ENCODE measurements around the gene GLI2. TPM values are rescaled to one million over a fixed set of nuclear protein-coding genes. Genes with fewer than 3 reads are reported as not detected.

The GLI2 gene
- total and polyA plus RNA-seq, 12 donors = 0.37 to 1.7 (median 1.0) TPM

DNA sequence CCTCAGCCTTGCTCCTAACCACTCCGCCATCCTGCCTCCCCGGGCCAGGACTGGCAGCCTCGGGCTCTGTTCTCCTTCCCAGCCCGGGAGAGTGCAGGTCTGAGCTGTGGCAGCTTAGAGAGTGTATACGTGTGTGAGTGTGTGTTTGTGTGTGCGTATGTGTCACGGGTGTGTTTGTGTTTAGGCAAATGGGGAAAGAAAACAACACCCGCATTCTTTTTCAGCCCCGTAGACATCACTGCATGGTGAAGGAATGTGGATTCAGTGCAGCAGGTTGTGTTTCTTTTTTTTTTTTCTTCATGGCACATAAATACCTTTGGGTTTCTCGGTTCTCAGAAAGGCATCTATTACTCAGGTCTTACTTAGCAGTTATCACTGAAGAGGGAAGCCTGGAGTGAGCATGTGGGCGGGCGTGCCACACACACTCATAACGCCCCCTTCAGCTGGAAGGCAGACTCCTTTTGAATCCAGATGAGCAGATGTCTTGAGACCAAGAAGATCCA, 44.2 kb downstream of the GLI2 start:
- Histone ChIP-seq H3K27ac (no peak overlapping the region), H3K4me3 (no peak overlapping the region), H3K27me3 (peaks cover 0 to 32% (median 6%) of the 10 kb centered on the region in 7 donors), H3K36me3 (no peaks in the 10 kb centered on the region), H3K4me1 (peaks cover 0 to 19% (median 10%) of the 10 kb centered on the region in 9 donors), H3K9me3 (no peaks in the 10 kb centered on the region)
- ATAC-seq (no peak), DNase-seq (peak in 1 of 2 donors; percentile 1)
- WGBS, 2 donors = 61 to 62% methylated on average over 13 of the region's 13 CpGs
- TF ChIP-seq, protein P1, sequence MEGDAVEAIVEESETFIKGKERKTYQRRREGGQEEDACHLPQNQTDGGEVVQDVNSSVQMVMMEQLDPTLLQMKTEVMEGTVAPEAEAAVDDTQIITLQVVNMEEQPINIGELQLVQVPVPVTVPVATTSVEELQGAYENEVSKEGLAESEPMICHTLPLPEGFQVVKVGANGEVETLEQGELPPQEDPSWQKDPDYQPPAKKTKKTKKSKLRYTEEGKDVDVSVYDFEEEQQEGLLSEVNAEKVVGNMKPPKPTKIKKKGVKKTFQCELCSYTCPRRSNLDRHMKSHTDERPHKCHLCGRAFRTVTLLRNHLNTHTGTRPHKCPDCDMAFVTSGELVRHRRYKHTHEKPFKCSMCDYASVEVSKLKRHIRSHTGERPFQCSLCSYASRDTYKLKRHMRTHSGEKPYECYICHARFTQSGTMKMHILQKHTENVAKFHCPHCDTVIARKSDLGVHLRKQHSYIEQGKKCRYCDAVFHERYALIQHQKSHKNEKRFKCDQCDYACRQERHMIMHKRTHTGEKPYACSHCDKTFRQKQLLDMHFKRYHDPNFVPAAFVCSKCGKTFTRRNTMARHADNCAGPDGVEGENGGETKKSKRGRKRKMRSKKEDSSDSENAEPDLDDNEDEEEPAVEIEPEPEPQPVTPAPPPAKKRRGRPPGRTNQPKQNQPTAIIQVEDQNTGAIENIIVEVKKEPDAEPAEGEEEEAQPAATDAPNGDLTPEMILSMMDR (IDR thresholded peaks at IDR 0.05) = no peak
- intact Hi-C loops (cut with DNase I) = loop anchor here in 1 of 10 donors (10.0 kb wide), 1 partner anchor 85 kb away; no protein-coding TSS in a partner anchor

DNA sequence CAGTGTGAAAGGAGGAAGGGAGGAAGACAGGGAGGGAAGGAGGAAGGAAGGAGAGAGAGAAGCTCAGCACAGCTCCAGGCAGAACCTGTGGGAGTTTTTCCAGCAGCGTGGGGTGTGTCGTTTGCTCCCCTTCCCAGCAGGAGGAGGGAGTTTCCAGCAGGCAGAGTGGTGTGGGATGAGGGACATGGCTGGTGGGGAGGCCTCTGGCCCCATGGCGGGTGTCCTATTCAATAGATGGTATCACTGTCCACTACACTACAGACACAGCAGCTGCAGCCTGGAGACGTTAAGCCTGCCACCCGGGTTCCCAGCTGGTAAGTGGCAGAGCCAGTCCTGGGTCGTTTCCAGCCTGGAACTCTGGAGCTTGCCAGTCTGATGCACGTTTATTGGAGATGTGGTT, 44.7 kb downstream of the GLI2 start:
- DNase-seq (peak in 1 of 2 donors; percentile 8), ATAC-seq (no peak)
- Histone ChIP-seq H3K27me3 (peaks cover 0 to 34% (median 6%) of the 10 kb centered on the region in 7 donors), H3K4me1 (peaks cover 0 to 22% (median 10%) of the 10 kb centered on the region in 9 donors), H3K36me3 (no peaks in the 10 kb centered on the region), H3K27ac (no peak overlapping the region), H3K9me3 (no peaks in the 10 kb centered on the region), H3K4me3 (no peak overlapping the region)
- WGBS, 2 donors = 45 to 53% methylated on average over 7 of the region's 7 CpGs
- TF ChIP-seq, protein P1 (IDR thresholded peaks at IDR 0.05) = no peak
- intact Hi-C loops (cut with DNase I) = no loop called here

DNA sequence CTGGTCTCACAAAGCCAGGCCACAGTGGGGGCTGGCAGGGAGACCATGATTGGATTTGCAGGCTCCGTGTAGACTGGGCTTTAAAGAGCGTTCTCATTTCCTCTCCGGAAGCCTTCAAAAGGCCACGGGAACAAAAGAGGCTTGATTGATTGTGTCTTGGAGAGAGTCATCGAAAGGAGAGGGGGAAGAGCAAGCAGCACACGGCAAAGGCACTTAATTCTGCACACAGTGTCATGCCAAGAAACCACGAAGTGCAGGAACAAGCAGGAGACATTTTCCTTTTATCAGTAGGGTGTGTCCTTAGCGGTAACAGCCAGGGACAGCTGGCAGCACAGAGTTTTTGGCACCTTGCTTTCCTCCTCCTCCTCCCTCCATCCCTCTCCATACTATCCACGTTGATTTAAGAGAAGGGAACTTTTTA, 47.7 kb downstream of the GLI2 start:
- Histone ChIP-seq H3K9me3 (no peaks in the 10 kb centered on the region), H3K27ac (no peak overlapping the region), H3K4me3 (no peak overlapping the region), H3K36me3 (no peaks in the 10 kb centered on the region), H3K27me3 (peaks cover 0 to 19% (median 0%) of the 10 kb centered on the region in 7 donors), H3K4me1 (peaks cover 0 to 37% (median 10%) of the 10 kb centered on the region in 9 donors)
- ATAC-seq = peak in 5 of 8 donors; percentile 26 to 52 (median 28)
- 10 to 13% methylated on average over 9 of the region's 9 CpGs for WGBS, 2 donors
- no peak for DNase-seq
- intact Hi-C loops (cut with DNase I) = no loop called here
- TF ChIP-seq, protein P1 (IDR thresholded peaks at IDR 0.05) = no peak

DNA sequence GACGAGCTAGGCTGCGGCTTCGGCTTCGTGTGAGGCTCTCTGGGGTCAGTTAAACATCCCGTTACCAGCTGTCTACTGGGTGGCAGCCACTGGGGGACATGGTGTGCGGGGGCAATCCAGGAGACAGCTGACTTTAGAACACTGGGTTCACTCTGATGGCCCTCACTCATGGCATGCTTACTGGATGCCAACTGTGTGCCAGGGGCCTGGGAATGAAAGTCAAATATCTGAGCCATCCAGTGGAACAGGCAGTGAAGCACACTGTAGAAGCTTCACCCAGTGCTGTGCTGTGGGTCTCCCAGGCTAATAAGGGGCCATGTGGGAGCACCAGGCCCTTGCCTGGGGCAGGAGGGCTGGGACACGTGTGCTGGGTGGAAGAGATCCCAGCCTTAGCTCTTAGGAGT, 48.3 kb downstream of the GLI2 start:
- TF ChIP-seq, protein P1 (IDR thresholded peaks at IDR 0.05) = no peak
- intact Hi-C loops (cut with DNase I) = no loop called here
- Histone ChIP-seq H3K4me1 (peaks cover 0 to 37% (median 10%) of the 10 kb centered on the region in 9 donors), H3K36me3 (no peaks in the 10 kb centered on the region), H3K9me3 (no peaks in the 10 kb centered on the region), H3K4me3 (no peak overlapping the region), H3K27ac (no peak overlapping the region), H3K27me3 (peaks cover 0 to 13% (median 0%) of the 10 kb centered on the region in 7 donors)
- 69 to 74% methylated on average over 7 of the region's 7 CpGs for WGBS, 2 donors
- ATAC-seq = peak in 4 of 8 donors; percentile 13 to 78 (median 26)
- no peak for DNase-seq

All from heart right ventricle (tissue), 16 donors.